Muscle of arm (tissue), 14 donors: Measurements from ENCODE around the gene OR2D3. TPM values are rescaled to one million over a fixed set of nuclear protein-coding genes. Genes with fewer than 3 reads are reported as not detected.
"Not testable (repeated sequence)": the region's sequence is repeated elsewhere in the genome, so short reads cannot be mapped to it uniquely, and the experiment has no call there.

Source experiments
- DNase-seq: peaks from one replicate; pipeline ENCODE4 v3.0.0-alpha.2; 2013
- long read RNA-seq, 11 donors: transcript quantifications; one replicate each; lab custom pipeline, GENCODE V29; 2026
- polyA plus RNA-seq, 12 donors: library from polyadenylated mRNA; unstranded; fragments of 120-200 nt; gene quantifications; one replicate each; pipeline ENCODE4 v1.2.1, GENCODE V29; 2013; ENCODE audit not compliant: insufficient read length in 12 of 12

The OR2D3 gene, protein sequence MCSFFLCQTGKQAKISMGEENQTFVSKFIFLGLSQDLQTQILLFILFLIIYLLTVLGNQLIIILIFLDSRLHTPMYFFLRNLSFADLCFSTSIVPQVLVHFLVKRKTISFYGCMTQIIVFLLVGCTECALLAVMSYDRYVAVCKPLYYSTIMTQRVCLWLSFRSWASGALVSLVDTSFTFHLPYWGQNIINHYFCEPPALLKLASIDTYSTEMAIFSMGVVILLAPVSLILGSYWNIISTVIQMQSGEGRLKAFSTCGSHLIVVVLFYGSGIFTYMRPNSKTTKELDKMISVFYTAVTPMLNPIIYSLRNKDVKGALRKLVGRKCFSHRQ
- polyA plus RNA-seq: not detected
- long read RNA-seq, donor 1: 0 reads
- long read RNA-seq, donor 2: 0 reads
- long read RNA-seq, donor 3: 0 reads
- long read RNA-seq, donor 4, partial matches to known transcripts: 0 of 1 reads
- long read RNA-seq, donor 4, other reads (novel, unspliced or antisense): 0 of 1 reads
- long read RNA-seq, donor 5: 0 reads
- long read RNA-seq, donor 6: 0 reads
- long read RNA-seq, donor 7: 0 reads
- long read RNA-seq, donor 8: 0 reads
- long read RNA-seq, donor 9: 0 reads
- long read RNA-seq, donor 10: 0 reads
- long read RNA-seq, donor 11: 0 reads

DNA sequence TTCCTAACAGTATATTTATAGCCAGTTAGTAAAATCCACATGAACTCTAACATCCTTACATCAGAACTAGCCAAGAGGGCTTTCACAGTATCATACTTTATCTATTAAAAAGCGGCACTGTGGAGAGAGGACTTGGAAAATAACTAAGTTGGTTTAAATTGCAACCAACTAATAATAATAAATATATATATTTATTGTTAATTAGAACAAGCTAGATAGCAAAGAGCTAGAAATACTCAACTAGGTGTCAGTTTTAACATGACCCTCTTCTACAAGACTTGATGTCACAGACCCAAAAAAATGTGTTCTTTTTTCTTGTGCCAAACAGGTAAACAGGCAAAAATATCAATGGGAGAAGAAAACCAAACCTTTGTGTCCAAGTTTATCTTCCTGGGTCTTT lies at the start of gene OR2D3:
OR2D3 (plus strand) TSS at position 301 of the 400 bp plus-strand sequence; CDS start at position 301, 0 bp downstream.
- no peak for DNase-seq

DNA sequence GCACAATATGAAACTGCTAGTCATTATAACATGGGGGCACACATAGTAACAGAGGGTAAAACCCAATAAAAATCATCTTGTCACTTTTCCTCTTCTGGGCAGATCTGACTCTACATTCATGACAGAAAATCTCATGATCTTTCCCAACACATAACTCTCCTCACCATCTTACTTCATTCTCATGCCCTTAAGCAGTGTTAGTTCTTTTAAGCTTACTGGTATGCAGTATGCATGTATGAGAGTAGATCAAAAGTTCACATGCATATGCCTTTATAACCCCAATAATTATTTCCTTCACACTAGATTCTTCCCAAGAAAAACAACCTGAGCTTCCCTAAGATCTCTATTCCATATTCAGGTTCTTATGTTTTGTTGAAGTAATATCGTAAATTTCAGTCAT lies 49.5 kb upstream of the OR2D3 start:
- DNase-seq: no peak

DNA sequence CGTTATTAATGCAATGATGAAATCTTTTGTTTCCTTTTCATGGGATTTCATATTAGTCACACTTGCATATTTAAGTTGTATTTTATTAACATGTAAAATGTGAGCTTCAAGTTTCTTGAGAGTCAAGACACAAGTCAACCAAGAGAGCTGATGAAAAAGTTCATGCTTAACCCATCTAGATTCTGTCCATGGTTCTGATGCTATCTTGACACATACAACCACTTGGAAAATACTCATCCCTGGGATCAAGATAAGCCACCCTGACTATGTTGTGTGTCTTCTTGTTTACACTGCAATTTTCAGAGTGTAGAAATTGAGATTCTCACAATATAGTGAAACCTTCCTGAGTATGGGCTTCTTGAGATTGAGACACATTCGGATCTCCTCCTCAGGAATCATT lies 45.0 kb upstream of the OR2D3 start:
- no peak for DNase-seq

DNA sequence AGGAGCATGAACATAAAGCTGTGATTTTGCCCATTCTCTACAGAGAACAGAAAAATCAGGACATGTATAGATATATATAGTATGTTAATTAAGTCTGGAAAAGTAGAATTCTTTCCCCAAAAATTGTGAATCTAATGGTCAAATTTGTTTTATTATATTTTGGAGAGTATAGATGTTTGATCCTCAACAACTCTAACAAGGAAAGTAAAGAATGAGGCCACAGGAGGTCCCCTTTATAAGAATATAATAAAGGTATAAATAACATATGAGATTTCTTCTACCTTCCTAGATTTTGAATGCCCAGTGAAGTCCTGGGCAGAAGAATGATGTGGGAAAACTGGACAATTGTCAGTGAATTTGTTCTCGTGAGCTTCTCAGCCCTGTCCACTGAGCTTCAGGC lies 44.5 kb upstream of the OR2D3 start, which contains the start of gene OR10A4:
OR10A4 (plus strand) TSS at position 301 of the 400 bp plus-strand sequence; CDS start at position 324, 23 bp downstream.
- DNase-seq: no peak

DNA sequence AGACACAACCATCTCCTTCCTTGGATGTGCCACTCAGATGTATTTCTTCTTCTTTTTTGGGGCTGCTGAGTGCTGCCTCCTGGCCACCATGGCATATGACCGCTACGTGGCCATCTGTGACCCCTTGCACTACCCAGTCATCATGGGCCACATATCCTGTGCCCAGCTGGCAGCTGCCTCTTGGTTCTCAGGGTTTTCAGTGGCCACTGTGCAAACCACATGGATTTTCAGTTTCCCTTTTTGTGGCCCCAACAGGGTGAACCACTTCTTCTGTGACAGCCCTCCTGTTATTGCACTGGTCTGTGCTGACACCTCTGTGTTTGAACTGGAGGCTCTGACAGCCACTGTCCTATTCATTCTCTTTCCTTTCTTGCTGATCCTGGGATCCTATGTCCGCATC lies 43.9 kb upstream of the OR2D3 start:
- DNase-seq: no peak

DNA sequence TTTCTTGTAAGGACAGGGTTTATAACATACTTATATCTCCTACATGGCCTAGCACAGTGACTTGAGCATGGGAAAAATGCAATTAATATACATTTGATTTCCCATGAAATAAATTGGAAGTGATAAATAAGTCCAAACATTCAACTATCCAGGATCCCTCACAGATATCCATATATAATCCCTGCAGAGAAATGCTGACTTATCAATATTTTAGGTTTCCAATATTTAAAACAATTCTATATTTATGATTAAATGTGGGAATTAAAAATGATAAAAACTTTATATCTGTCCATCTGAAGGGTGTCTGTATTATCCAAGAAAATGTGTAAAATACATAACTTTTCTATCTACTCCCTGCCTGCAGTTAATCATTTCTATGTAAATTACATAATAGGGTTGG lies 38.1 kb upstream of the OR2D3 start:
- DNase-seq: no peak

DNA sequence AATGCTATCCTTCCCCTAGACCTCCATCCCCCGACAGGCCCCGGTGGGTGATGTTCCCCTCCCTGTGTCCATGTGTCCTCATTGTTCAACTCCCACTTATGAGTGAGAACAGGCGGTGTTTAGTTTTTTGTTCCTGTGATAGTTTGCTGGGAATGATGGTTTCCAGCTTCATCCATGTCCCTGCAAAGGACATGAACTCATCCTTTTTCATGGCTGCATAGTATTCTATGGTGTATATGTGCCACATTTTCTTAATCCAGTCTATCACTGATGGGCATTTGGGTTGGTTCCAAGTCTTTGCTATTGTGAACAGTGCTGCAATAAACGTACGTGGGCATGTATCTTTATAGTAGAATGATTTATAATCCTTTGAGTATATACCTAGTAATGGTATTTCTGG lies 33.1 kb upstream of the OR2D3 start:
- DNase-seq: not testable (repeated sequence)

DNA sequence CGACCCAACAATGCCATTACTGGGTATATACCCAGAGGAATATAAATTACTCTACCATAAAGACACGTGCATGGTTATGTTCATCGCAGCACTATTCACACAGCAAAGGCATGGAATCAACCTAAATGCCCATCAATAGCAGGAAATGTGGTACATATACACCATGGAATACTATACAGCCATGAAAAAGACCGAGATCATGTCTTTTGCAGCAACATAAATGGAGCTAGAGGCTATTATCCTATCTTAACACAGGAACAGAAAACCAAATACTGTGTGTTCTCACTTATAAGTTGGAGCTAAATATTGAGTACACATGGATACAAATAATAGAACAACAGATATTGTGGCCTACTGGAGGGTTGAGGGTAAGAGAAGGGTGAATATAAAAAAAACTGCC lies 32.0 kb upstream of the OR2D3 start:
- DNase-seq: no peak

DNA sequence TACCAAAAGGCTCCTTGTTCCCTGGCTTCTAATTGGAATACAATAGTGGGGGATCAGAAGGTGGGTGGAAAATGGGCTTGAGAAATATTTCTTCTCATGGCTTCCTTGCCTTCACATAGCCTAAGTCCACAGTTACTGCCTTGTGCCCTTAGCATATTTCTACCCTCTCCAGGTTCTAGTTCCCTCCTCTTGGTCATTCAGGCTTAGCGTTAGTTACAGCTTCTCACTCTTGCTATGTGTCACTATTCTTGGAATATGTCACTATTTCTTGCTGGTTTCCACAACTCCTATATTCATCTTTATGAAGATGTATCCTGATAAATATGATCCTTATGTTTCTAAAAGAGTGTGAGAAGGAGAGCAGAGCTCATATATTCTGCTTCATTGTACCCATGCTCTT lies 31.0 kb upstream of the OR2D3 start:
- DNase-seq: no peak

DNA sequence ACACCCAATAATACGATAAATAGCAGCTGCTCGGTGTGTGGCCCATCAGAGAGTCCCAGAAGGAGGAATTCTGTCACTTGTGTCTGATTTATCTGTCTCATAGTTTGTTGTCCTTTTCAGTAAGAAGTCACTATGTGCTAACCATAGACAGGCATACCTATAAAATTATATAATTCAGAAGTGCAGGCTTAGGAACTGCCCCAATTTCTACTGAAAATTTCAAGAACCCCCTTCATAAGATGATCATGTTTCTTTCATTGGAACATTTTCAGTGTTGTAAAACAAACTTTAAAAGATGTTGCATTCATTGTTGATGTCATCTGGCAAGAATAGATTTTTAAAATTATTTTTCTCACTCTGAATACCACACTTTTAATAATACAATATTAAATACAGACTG lies 28.4 kb upstream of the OR2D3 start, which contains the start of gene OR2D2:
OR2D2 (minus strand) TSS at position 101 of the 400 bp plus-strand sequence; CDS start at position 101, 0 bp downstream.
- no peak for DNase-seq

DNA sequence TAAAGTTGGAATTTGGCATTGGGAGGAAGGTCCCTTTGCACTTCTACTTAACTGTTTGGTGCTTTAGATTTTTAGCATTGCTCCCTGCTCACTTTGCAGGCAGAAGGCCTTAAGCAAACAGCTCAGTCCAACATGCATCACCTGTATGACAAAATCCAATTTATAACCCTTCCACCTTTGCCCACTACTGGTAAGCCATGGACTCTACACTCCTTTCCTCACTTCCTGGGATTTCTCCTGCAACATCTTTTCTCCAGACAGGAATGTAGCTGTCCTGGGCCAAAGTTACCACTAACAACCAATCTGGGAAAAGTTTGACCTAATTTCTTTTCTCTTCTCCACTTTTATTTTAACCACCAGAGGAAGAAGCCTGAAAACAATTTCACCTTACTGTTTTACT lies 26.7 kb upstream of the OR2D3 start:
- no peak for DNase-seq

DNA sequence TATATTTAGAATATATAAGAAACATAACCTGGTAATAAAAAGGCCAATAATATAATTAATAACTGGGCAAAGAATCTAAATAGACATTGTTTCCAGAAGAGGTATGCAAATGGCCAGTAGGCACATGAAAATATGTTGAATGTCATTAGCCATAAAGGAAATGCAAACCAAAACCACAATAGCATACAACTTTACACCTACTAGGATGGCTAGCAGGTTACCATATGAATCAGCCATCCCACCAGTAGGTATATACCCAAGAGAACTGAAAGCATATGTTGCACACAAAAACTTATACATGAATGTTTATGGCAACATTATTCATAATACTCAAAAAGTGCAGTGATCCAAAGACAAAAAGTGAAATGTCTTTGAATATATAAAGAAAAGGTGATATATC lies 25.8 kb upstream of the OR2D3 start:
- no peak for DNase-seq

DNA sequence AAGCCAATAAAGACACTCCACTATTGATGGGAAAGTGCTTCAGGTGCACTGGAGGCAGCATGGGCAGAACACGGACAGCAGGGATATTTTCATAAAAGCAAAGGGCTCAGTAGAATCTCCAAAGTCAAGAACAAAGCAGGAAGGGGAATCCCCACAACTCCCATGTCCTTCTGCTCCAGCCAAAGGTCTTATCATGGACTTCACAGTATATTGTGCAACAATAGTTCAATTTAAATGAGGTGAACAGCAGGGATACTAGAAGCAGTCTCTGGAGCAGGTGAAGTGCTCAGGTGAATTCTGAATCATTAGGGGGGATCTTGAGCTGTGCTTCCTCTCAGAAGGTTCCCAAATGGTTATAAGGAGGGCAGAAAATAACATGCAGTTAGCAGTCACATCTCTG lies 21.9 kb upstream of the OR2D3 start:
- no peak for DNase-seq

DNA sequence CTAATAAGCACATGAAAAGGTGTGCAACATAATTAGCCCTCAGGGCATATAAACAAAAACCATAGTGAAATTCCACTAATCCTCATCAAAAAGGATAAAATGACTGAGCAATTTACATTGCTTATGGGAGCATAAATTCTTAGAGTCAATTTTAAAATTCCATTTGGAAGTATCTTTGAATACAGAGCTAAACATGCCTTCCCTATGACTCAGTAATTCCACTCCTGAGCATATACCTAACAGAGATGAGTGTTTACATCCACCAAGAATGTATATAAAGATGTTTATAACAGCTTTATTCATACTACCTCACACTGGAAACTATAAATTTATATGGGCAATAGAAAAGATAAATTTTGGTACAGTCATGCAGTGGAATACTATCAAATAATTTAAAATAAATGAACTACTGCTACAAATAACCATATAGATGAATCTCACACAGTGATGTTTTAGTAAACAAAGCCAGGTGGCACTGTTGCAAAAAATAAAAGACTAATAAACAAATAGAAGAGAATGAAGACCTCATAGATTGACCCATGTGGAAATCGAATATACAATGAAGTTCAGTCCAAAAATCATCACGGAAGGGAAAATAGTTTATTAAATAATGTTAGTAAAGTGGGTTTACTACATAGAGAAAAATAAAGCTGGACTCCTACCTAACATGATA lies 20.3 kb upstream of the OR2D3 start:
- DNase-seq: no peak

DNA sequence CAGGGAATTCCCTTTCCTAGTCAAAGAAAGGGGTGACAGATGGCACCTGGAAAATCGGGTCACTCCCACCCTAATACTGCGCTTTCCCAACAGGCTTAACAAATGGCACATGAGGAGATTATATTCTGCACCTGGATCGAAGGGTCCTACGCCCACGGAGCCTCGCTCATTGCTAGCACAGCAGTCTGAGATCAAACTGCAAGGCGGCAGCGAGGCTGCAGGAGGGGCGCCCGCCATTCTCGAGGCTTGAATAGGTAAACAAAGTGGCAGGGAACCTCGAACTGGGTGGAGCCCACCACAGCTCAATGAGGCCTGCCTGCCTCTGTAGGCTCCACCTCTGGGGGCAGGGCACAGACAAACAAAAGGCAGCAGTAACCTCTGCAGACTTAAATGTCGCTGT lies 16.0 kb upstream of the OR2D3 start:
- DNase-seq: not testable (repeated sequence)

DNA sequence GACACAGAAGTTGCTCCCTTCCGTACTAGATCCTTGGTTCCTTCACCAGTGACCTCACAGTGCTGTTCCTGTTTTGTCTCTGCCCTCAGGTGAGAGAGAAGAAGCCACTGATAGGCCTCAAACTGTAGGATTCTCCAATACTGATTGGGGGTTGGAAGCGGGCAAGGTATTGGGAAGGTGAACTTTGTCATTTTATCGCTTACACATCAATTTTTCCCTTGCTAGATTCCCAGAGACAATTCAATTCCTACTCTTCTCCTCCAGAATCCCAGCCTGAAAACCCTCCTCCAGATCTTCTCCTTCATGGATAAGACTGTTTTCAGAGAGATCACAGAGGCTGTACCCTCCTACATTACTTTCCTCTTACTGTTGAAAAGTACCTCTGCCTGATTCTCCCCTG lies 9.4 kb upstream of the OR2D3 start:
- no peak for DNase-seq

DNA sequence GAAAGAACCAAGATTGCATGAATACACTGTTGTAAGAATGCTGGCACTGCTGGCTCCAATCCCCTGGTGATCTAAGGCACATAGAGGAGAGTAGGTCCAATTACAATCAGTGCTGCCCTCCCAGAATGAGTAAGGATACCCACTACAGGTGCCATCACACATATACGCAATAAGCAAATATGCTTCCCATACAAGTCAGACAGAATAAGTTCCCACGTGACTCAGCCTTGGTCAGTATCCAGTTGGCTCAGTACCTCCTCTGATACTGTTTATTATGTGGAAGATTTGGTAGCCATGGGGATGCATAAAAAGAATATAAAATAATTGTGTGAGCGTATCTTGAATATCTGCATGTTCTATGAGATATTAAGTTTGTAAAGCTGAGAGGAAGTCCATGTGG lies 8.9 kb upstream of the OR2D3 start:
- no peak for DNase-seq

DNA sequence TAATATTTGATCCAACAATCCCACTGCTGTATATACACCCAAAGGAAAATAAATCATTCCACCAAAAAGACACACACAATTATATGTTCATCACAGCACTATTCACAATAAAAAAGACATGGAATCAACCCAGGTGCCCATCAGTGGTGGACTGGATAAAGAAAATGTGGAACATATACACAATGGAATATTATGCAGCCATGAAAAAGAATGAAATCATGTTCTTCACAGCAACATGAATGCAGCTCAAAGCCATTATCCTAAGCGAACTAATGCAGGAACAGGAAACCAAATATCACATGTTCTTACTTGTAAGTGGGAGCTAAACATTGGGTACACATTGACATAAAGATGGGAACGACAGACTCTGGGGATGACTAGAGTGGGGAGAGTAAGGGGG lies 1.1 kb upstream of the OR2D3 start:
- DNase-seq: no peak

DNA sequence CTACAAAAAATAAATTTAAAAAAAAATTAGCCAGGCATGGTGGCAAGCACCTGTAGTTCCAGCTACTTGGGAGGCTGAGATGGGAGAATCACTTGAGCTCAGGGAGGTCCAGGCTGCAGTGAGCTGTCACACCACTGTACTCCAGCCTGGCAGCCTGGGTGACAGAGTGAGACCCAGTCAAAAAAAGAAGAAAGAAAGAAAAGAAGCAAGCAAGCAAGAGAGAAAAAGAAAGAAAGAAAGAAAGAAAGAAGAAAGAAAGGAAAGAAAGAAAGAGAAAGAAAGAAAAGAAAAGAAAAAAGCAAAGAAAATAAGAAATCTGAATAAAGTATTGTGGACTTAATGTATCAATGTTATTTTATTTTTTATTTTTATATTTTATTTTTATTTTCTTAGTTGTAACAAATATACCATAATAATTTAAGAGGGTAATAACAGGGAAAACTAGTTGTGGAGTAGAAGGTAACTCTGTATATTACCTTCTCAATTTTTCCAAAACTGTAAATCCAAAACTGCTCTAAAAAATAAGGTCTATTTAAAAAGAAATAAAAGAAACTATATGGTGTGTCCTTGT lies 4.3 kb downstream of the OR2D3 start:
- DNase-seq: no peak

DNA sequence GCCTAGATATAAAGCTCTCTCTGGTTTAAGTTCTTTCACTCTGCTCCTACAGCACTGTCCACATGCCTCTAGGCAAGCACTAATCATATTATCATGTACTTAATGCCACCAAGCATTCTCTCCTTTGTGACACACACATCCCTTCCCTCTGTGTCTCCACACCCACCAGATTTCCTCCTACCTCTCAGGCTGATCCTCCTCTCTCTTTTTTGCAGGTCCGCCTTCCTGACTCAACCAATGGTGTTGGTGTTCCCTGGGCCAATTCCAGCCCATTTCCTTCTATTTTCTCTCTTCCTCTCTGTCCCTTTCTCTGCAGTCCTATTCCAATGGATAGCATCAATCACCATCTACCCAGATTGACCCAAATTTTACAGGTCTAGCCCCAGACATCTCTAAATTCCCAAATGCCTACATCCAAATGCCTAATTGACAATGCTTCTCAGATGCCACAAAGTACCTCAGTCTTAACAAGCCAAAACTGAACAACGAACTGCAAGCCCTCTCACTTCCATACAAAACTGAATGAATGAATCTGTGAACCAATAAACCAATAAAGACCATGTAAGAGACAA lies 4.9 kb downstream of the OR2D3 start:
- peak; percentile 18 for DNase-seq

DNA sequence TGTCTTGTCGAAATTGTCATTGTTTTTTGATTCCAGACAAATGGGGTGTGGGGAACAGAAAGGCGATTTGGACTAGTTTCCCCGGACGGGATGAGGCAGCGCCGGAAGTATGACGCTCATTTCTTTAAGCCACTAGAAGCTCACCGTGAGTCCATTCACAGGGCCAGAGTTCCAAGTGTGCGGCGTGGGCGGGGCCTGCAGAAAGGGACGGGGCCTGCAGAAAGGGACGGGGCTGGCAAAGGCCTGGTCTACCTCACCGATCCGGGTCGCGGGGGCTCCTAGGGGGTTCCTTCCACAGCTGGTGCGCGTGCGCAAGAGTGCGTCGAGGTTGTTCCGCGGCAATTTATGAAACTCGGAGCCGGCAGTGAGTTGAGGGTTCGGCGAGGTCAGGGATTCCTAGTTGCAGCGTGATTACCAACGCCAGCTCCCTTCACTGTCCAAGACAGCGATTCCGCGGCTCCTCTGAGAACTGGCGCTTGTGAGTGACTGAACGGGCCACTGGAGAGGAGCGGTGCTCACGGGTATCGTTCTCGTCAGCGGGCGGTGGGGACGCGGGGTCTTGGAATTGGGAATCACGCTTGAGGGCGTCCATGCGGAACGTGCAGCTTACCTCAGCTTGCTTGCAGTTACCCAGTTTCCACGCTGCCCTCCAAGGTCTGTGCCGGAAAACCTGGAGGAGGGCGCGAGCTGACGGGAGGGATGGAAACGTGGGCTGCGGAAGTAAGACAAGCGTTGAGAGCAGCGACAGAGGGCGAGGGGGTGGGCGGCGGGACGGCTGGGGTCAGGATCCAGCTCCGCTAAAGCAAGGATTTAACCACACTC lies 5.6 kb downstream of the OR2D3 start, which contains the start of gene ZNF215:
ZNF215 (plus strand) TSS at position 219 of the 822 bp plus-strand sequence. CDS start 5,847 bp downstream, outside the sequence.
- DNase-seq: peak; percentile 74
